Small intestine (tissue), 7 donors: ENCODE results near the gene ASIC3. TPM values are rescaled to one million over a fixed set of nuclear protein-coding genes. Genes with fewer than 3 reads are reported as not detected.
A peak's percentile ranks its signal among the peaks of the same experiment; 100 is the strongest.

Experiments
- DNase-seq, 2 donors: peaks; one replicate each; pipeline versions ENCODE4 v3.0.0 to v3.0.0-alpha.2; 2013
- FAIRE-seq: peaks from 2 replicates; lab custom pipeline; 2012; peaks lifted over from hg19 to GRCh38; lab: Jason Lieb, UNC
- H3K27ac ChIP-seq, 3 donors: one replicate each; pipeline ENCODE4 v1.5.1; 2013; ENCODE audit warnings: low read length in 2 of 3, mild to moderate bottlenecking in 2 of 3, control low read depth in 1 of 3, inconsistent platforms in 1 of 3, low read depth in 1 of 3, moderate library complexity in 1 of 3
- H3K27me3 ChIP-seq, 3 donors: one replicate each; pipeline ENCODE4 v1.6.1; 2013; ENCODE audit warnings: low read length in 3 of 3, inconsistent platforms in 1 of 3; ENCODE audit not compliant: control insufficient read depth in 3 of 3, insufficient read depth in 3 of 3
- H3K36me3 ChIP-seq, 3 donors: one replicate each; pipeline ENCODE4 v1.6.1; 2013; ENCODE audit warnings: low read length in 3 of 3, inconsistent platforms in 1 of 3, low read depth in 1 of 3, mild to moderate bottlenecking in 1 of 3, moderate library complexity in 1 of 3; ENCODE audit not compliant: control insufficient read depth in 3 of 3, insufficient read depth in 2 of 3
- H3K4me1 ChIP-seq, 3 donors: one replicate each; pipeline ENCODE4 v1.6.1; 2013; ENCODE audit warnings: low read length in 2 of 3, inconsistent platforms in 1 of 3, low read depth in 1 of 3, mild to moderate bottlenecking in 1 of 3, moderate library complexity in 1 of 3; ENCODE audit not compliant: control insufficient read depth in 3 of 3, insufficient read depth in 2 of 3
- H3K4me3 ChIP-seq, 3 donors: one replicate each; pipeline ENCODE4 v1.5.1; 2013; ENCODE audit warnings: low read length in 3 of 3, control low read depth in 1 of 3, inconsistent platforms in 1 of 3, low read depth in 1 of 3, mild to moderate bottlenecking in 1 of 3, moderate library complexity in 1 of 3
- H3K9me3 ChIP-seq, 2 donors: one replicate each; pipeline ENCODE4 v1.6.1; 2013; ENCODE audit warnings: low read depth in 1 of 2, low read length in 1 of 2; ENCODE audit not compliant: control insufficient read depth in 2 of 2, insufficient read depth in 1 of 2
- WGBS, 3 donors: extraction: QIAGEN DNeasy Blood & Tissue Kit; methylation state at CpG; one replicate each; pipeline ENCODE4 v1.1.7; 2013; 5-methylcytosine and 5-hydroxymethylcytosine counted together
- polyA plus RNA-seq, 4 donors: library from polyadenylated mRNA; stranded (reverse) in 3 of 4; unstranded in 1 of 4; fragments of 200-250 nt in 3 of 4; fragments of 120-200 nt in 1 of 4; gene quantifications; one replicate each; pipeline versions ENCODE4 v1.2.1 to v1.2.3, GENCODE V29; 2013
- donor health status: healthy with polysubstance abuse.
- donor health status: control.
- donor health status: control.
- donor health status: Bipolar disorder and iron deficiency.
- donor health status: healthy.

The ASIC3 gene
- polyA plus RNA-seq, 4 donors, result 2.8 to 10.7 (median 3.6) TPM

DNA sequence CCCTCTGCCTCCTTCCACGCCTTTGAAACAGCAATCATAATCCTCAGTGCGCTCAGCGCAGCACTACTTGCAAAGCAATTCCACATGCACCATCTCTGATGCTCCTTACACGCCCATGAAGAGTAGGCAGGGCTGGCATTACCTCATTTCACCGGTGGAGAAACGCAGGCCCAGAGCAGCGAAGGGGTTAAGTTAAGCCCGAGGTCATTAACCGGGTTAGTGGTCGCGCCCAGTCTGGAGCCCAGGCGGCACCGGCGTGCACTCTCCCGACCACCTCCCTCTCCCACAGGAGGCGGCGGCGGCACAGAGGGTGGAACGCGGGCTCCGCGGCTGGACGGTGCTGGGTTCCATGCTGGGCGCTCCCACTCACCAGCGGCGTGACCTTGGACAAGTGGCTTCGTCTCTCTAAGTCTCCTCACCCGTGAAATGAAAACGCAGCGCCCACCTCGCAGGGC lies 31.8 kb downstream of the ASIC3 start:
- peak overlapping the region; percentile 76 to 86 (median 84) for H3K27ac ChIP-seq
- DNase-seq (peak; percentile 41 to 70), FAIRE-seq (no peak)
- H3K4me1 ChIP-seq, result peaks cover 3 to 52% (median 12%) of the 10 kb centered on the region in 3 donors
- no peaks in the 10 kb centered on the region for H3K27me3 ChIP-seq
- 0 to 1% (median 1%) methylated on average over 27 to 31 of the region's 31 CpGs for WGBS, 3 donors
- peaks cover 6 to 52% (median 6%) of the 10 kb centered on the region in 3 donors for H3K36me3 ChIP-seq
- H3K4me3 ChIP-seq, result peak overlapping the region; percentile 69 to 94 (median 73)
- H3K9me3 ChIP-seq, result no peaks in the 10 kb centered on the region

DNA sequence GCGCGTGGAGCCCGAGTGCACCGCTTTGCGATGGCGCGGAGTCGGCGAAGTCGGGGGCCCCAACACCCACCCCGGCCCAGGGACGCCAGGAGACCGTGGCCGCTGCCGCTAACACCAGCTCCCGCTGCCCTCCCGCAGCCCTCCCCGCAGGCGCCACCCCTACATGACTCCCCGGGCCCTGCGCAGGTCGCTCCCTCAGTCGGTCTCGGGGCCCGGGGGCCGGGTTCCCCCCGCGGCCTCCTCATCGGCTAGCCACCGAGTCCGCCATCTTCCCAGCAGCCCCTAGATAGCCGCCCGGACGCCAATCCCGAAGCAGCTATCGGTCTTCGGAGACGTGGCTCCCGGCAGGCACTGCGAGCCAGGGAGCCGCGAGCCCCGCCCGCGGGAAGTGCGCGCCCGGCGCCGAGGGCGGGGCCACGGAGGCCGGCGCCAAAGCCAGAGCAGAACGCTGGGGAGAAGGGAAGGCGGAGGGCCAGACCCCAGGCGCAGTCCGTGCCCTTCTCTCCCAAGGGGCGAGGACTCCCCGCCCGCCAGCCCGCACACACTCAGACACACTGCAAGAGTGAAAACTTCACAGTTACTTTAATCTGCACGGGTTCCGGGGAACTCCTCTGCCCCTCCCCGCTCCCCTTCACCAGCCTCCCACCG lies 32.3 kb downstream of the ASIC3 start, which contains the start of gene FASTK:
Gene FASTK, minus strand, starts transcription at position 288 of the 648 bp plus-strand sequence. Its CDS starts 43 bp downstream, at position 245.
- peaks cover 3 to 57% (median 12%) of the 10 kb centered on the region in 3 donors for H3K4me1 ChIP-seq
- DNase-seq, result peak; percentile 92 to 95
- peak within 1 kb of the TSS; percentile 86 to 97 (median 89) for H3K27ac ChIP-seq
- H3K4me3 ChIP-seq, result peak within 1 kb of the TSS; percentile 73 to 94 (median 75)
- FAIRE-seq, result no peak
- H3K36me3 ChIP-seq, result peaks cover 3 to 46% (median 6%) of the 10 kb centered on the region in 3 donors
- H3K9me3 ChIP-seq, result no peaks in the 10 kb centered on the region
- WGBS, 3 donors, result 1% methylated on average over 59 to 66 of the region's 66 CpGs
- H3K27me3 ChIP-seq, result no peaks in the 10 kb centered on the region

DNA sequence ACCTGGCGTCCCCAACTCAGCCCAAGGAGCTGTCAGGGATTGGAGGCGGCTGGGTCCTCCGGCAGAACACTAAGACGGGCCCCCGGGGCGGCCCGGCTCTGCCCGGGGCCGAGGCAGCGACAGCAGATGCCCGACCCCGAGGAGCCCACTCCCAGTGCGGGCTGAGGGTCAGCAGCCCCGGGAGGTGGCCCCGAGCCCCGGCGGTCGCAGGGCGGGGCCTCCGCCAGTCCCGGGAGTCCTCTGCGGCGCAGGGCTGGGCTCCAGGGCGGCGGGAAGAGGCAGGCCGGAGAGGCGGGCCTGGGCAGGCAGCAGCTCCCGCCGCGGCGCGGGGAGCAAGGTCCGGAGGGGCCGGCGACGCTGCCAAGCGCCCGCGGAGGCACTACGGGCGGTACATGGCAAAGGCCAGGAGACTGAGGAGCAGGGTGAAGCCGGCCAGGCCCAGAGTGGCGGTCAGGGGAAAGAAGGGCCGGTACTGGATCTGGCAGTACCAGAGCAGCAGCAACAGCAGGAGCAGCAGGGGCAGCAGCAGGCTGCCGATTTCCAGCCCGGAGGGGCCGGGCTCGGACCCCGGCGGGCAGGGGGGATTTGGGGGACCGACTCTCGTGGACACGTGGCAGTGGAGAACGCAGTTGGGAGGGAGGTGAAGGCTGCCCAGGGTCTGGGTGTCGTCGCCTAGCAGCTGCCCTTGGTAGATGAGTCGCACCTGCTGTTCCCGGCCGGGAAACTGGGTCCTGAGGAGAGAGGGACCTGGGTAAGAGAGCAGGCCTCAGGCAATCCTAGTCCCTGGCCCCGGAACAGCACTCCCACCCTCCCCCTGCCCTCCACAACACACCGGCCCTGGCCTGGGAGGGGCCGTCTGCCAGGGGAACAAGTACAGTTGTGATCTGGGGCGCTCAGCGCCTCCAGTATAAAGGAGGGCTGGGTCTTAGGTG lies 33.1 kb downstream of the ASIC3 start:
- WGBS, 3 donors, result 11 to 29% (median 22%) methylated on average over 53 to 64 of the region's 64 CpGs
- Histone ChIP-seq H3K9me3 (no peaks in the 10 kb centered on the region), H3K4me3 (peak overlapping the region; percentile 17 to 75 (median 73)), H3K4me1 (peaks cover 3 to 60% (median 12%) of the 10 kb centered on the region in 3 donors), H3K36me3 (peaks cover 0 to 39% (median 0%) of the 10 kb centered on the region in 3 donors), H3K27ac (peak overlapping the region; percentile 76 to 97 (median 89)), H3K27me3 (no peaks in the 10 kb centered on the region)
- no peak for FAIRE-seq
- peak; percentile 76 to 83 for DNase-seq

DNA sequence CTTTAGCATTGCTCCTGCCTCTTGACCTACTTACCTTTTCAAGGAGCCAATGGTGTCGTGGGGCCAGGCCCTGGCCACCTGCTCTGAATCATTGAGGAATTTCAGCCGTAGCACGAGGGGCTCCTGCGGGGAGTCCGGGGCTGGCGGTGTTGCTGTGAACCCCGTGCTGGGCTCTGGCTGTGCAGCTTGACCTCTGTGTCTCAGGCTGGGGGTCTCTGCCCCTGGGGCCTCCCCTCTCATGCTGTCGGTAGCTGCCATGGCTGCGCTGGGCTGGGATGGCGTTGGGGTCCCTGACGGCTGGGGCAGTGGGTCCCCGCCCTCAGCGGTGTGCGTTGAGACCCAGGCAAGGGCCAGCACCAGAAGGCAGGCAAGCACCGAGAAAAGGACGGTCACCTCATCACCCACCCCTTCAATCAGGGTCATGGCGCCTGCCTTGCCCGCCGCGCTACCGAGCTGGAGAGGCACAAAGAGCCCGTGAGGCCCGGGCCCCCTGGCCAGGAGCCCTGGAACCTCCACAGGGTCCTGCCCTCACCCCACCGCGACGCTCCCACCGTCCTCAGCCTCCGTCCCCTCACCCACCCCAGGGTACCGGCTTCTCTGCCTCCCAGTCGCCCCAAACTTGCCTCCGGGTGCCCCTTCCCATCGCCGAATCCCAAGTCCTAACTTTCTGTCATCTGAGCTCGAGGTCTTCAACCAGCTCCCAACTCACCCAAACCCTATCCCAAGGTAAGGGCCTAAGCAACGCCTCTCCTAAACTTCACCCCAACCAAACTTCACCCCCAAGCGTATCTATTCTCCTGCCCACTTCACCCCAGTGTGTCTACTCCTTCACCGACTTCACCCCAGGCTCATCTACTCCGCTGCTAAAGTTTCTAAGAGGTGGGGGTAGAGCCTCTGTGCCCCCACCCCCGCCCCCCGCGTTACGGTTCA lies 34.1 kb downstream of the ASIC3 start:
- 24 to 50% (median 29%) methylated on average over 35 to 42 of the region's 42 CpGs for WGBS, 3 donors
- FAIRE-seq (no peak), DNase-seq (no peak)
- Histone ChIP-seq H3K9me3 (no peaks in the 10 kb centered on the region), H3K4me3 (peak overlapping the region; percentile 73 to 83 (median 75)), H3K27me3 (no peaks in the 10 kb centered on the region), H3K4me1 (peaks cover 3 to 60% (median 12%) of the 10 kb centered on the region in 3 donors), H3K36me3 (peaks cover 0 to 29% (median 0%) of the 10 kb centered on the region in 3 donors), H3K27ac (peak overlapping the region; percentile 76 to 97 (median 89))

DNA sequence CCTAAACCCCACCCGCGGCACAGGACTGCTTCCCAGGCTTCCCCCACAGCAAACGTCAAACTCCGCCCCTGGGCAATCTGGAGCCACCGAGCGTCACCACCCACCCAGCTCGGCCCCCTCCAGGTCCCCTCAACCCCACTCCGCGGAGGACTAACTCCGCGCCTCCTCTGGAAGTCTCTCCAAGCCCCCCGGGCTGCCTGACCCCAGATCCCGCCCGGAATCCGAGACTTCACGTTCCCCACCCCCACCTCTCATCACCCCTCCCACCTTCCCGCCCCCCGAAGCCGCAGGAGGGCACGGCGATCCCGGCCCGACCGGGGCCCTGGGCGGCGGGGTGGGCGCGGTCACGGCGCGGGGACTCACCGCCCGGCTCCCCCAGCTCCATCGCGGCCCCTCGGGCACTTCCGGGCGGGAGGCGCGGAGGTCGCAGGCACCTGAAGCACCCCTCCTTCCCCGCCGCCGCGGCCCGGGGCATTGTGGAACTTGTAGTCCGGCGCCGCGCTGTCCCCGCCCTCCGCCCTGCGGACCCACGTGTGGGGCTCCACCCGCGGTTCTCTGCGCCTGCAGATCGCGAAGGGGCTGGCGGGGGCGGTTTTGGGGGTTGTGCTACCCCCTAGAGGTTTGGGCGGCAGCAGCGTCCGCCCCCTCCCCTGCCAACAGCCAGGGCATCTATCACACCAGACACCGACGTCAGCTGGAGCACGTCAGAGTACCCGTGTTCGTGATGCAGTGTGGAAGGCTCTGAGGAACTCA lies 34.9 kb downstream of the ASIC3 start, which contains the start of gene TMUB1:
Gene TMUB1, minus strand, starts transcription at position 423 of the 753 bp plus-strand sequence. CDS start 930 bp downstream, outside the sequence.
- H3K36me3 ChIP-seq, result peaks cover 0 to 21% (median 0%) of the 10 kb centered on the region in 3 donors
- no peak for FAIRE-seq
- peak within 1 kb of the TSS; percentile 76 to 97 (median 89) for H3K27ac ChIP-seq
- peaks cover 3 to 60% (median 15%) of the 10 kb centered on the region in 3 donors for H3K4me1 ChIP-seq
- 0 to 1% (median 1%) methylated on average over 51 to 69 of the region's 69 CpGs for WGBS, 3 donors
- H3K4me3 ChIP-seq, result peak within 1 kb of the TSS; percentile 73 to 83 (median 75)
- H3K27me3 ChIP-seq, result no peaks in the 10 kb centered on the region
- H3K9me3 ChIP-seq, result no peaks in the 10 kb centered on the region
- peak; percentile 78 to 90 for DNase-seq

DNA sequence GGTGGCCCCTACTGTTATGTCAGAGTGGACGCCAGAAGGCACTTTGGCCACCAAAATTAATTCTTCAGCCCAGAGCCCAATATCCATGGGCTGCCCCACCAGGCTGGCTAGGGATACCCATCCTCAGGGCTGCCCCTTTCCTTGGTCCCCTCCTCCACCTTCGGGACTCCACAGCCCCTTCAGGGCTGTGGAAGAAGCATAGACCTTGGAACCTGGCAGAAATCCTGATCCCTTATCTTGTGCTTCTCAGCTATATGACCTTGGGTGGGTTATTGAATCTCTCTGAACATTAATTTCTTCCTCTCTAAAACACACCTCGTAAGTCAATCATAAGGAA lies 35.5 kb downstream of the ASIC3 start:
- Histone ChIP-seq H3K27ac (peak overlapping the region in 1 of 3 donors; percentile 45), H3K4me1 (peaks cover 3 to 60% (median 15%) of the 10 kb centered on the region in 3 donors), H3K27me3 (no peaks in the 10 kb centered on the region), H3K36me3 (peaks cover 0 to 21% (median 0%) of the 10 kb centered on the region in 3 donors), H3K4me3 (peak overlapping the region in 2 of 3 donors; percentile 73 to 75), H3K9me3 (no peaks in the 10 kb centered on the region)
- FAIRE-seq (no peak), DNase-seq (peak in 1 of 2 donors; percentile 30)
- 7 to 19% (median 12%) methylated on average over 3 of the region's 3 CpGs for WGBS, 3 donors

DNA sequence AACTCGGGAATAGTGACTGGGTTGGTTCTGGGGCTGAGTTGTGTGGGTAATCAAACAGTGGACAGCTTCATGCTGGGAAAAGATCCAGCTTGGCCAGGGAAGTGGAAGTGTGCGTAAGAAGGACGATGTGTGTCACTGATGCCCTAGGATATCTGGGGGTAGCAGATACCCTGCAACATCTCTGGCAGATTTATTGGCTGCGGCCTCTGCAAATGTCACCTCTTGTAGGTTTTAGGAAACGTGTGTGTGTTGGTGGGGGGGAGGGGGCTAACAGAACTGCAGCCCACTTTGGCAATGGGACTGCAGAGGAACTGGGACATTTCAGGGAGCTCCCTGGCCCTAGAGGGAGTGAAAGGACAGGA lies 37.0 kb downstream of the ASIC3 start:
- FAIRE-seq, result no peak
- H3K27ac ChIP-seq, result peak overlapping the region; percentile 77 to 89 (median 88)
- WGBS, 3 donors, result 38 to 60% (median 52%) methylated on average over 5 of the region's 5 CpGs
- peak overlapping the region in 1 of 3 donors; percentile 63 for H3K4me3 ChIP-seq
- DNase-seq, result no peak
- no peaks in the 10 kb centered on the region for H3K27me3 ChIP-seq
- H3K36me3 ChIP-seq, result peaks cover 0 to 24% (median 0%) of the 10 kb centered on the region in 3 donors
- no peaks in the 10 kb centered on the region for H3K9me3 ChIP-seq
- peaks cover 0 to 57% (median 11%) of the 10 kb centered on the region in 3 donors for H3K4me1 ChIP-seq
